ENCODE measurements around the gene LPAR3.
"Not testable (repeated sequence)": the region's sequence is repeated elsewhere in the genome, so short reads cannot be mapped to it uniquely, and the experiment has no call there.

LPAR3 gene

GRCh38 chr1:84892705-84893618 lies at the start of gene LPAR3:
Gene LPAR3, minus strand, starts transcription at chr1:84893206. Its CDS starts 27,086 bp downstream, at chr1:84866120.
- no peak for DNase-seq (ENCODE audit: low spot score)

DNA sequence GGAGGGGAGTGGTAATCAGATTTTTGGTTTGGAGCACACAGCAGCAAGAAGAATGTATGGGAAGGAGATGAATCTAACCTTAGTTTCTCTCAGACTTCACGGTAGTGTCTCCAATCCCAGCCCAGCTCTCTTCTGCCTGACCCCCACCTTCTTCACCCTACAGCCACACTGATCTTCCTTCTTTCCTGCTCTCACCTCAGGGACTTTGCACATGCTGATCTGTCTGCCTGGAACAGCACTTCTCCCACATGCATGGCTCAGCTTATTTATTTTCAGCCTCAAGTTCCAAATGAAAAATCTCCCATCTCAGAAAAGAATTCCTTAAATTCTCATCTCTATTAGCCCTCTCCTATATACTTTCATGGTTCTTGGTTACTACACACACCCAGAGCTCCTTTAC lies 48.8 kb upstream of the LPAR3 start:
- no peak for DNase-seq (ENCODE audit: low spot score)

DNA sequence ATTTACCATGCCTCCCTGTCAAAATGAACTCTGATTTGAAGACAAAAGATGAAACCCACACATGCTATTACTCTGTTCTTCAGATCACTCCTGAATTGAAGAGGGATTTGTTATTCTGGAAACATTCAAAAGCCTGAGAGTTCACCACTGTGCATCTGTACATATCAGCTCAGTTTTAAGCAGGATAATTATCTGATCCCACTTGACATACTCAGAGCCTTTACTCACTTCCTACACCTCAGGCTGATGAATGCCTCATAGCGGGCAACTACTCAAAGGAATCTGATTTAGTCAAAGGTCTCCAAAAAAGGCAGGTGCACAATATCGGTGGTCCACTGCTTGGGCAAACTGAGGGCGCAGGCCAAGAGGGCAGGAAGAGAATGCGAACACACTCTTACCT lies 47.5 kb upstream of the LPAR3 start:
- DNase-seq (ENCODE audit: low spot score), result no peak

DNA sequence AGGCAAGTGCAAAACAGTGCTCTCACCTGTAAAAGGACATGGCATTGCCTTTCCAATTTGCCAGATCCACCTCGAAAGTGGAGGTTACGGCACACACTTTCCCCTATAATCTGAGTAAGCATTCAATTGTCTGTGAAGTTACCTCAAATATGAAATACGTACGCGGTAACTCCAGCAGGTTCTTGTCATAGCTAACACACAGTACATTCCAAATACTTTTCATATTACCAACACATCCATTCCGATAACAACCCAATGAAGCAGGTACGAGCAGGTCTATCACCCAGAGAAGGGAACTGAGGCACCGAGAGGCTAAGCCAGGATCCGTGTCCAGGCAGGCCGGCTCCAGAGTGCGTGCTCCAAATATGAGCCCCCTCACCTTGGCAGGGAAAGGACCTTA lies 46.8 kb upstream of the LPAR3 start:
- DNase-seq (ENCODE audit: low spot score), result no peak

GRCh38 chr1:84939151-84939550 lies 46.1 kb upstream of the LPAR3 start:
- no peak for DNase-seq (ENCODE audit: low spot score)

DNA sequence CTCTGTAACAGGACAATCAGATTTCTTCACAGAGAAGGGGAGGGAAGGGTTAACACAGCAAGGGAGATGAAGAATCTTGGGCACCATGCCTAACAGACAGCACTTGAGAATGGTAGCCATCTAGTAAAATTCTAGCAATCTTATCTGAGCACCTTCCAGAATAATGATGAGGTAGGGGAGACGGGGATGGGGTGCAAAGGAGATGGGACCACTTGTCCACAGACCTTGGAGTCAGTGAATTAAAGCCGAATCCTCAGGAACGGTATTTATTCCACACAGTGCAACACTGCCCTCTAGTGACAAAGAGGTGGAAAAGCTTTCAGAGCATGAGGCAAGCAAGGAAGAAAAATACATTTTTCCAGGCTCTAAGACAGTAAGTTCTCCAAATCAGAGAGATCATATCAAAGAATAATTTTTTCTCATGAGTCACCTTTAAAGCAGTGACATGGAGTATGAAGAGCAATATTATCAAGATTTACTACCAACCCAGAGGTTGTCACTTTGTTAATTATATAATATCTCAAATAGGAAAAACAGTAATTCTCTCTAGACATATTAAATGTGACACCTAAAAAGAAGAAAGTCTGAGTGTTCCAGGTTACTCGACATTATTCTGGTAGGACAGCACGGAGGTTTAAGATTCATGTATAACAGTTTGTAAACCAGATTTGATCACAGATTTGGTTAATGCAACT lies 43.3 kb upstream of the LPAR3 start:
- DNase-seq (ENCODE audit: low spot score), result peak; percentile 69

DNA sequence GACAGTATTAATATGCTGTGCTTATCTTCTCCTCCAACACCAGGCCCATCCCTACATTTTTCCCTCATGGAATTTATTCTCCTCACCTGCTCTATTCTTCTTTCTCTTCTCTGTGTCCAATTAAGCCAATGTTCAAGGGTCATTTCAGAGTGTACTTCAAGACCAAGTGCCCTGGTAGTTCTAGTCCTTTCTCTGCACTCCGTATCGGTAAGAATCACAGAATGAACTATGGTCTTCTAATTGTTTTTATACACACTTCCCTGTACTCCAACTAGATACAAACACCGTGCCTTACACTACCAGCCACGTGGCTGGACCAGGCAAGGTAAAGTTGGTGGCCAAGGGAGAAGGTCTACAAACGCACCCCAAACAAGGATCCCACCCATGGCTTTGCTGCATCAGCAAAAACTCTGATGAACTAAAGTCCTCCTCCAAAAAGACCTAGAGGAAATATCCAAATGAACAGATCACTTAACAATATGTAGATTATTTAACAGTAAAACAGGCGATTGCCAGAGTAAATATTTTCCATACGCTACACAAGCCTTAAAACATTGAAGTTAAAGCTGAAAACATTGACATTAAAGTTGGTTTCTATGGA lies 40.1 kb upstream of the LPAR3 start:
- DNase-seq (ENCODE audit: low spot score), result no peak

- DNase-seq (ENCODE audit: low spot score), result no peak
These were observed 37.8 kb upstream of the LPAR3 start for GRCh38 chr1:84930831-84931230.

DNA sequence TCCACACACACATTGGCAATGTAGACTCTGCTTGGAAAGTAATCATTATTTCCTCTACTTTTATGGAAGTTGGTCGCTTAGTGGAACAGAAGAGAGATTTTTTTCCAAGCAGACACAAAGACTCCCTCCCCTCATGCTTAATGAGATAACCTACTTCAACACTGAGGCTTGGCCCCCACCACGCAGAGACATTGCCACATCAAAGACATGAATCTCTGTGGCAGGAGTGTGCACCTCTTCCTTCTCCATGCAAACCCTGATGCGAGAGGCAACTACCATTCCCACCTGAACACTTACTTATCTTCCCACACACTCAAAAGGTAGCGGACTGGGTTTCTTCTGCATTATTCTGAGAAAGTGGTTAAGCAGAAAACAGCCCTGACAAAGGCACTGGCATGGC lies 37.3 kb upstream of the LPAR3 start:
- no peak for DNase-seq (ENCODE audit: low spot score)

DNA sequence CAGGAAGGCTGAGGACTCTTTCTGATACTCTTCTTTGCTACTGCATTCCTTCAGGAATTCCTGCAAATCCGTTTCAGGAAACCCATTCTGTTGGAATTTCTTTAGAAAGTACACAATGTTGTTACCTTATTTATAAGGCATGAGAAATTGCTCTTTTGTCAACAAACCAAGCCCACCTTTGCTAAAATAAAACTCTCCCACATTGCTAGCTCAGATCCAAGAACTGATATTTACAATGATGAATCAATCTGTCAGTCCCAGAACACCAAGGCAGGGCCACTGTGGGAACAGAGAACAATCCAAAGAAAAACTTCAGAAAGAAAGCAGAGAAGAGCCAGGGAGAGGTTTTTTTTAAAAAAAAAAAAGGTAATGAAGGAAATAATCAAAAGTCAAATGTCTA lies 36.6 kb upstream of the LPAR3 start:
- no peak for DNase-seq (ENCODE audit: low spot score)

GRCh38 chr1:84928979-84929378 lies 36.0 kb upstream of the LPAR3 start:
- no peak for DNase-seq (ENCODE audit: low spot score)

DNA sequence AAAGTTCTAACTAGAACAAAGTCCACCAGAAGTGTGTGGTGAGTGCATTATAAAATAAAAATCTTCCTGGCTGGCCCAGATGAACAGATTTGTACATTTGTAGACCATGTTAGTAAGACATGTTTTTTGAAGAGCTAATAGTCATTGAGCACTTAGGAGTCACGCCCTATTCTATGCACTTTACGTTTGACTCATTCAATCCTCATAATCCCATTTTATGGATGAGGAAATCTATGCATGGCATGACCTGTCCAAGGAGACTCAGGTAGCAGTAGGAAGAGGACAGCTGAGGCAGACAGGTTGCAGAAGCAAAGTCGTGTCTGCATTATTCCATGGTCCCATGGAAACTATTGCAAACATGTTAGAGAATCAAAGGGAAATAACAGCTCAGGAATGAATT lies 30.3 kb upstream of the LPAR3 start:
- no peak for DNase-seq (ENCODE audit: low spot score)

GRCh38 chr1:84920159-84920558 lies 27.2 kb upstream of the LPAR3 start:
- no peak for DNase-seq (ENCODE audit: low spot score)

DNA sequence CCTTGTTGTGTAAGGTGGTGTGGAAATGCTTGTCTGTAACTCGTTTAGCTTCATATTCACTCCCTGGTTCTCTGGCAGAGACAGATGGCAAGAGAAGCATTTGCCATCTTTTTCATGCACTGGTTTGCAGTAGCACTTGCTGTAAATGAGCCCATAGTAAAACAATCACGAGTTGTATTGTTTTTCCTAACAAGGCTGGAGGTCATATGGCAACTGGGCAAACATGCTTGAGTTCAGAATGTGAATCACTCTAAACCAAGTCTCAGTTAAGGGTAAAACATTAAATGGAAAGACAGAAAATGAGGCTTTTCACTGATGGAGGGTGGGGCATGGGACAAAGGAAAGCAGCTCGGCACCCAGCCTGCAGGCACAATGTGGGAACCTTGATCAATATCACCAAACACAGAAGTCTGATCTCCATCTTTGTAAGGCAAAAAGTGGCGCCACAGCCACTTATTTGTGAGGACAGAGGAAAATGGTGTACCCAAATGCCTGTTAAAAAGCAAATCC lies 26.5 kb upstream of the LPAR3 start:
- DNase-seq (ENCODE audit: low spot score), result no peak

DNA sequence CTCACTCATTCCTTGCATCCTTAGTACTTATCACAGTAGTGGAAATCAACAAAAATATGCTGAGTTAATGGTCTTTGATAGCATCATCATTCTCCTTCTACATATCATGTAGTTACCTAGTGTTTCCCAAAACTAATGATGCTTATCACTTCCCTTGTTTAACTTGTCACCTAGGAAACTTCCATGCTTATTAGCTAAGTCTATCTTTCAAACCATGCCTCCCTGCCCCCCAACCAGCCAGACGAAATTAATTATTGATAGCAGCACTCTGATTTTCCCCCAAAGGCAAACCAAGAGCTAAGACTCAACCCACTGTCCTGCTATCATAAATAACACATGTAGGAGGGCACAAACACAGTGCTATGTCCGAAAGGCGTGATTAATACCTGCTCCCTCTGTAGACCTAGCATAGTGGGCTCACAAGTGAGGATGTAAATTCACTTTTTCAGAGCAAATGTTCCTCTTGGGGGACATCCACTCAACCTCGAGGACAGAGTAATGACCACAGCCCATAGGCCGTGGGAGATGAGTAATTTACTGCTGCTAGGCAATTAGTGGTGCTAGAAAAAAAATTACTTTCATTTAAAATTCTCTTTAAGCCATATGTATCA lies 25.8 kb upstream of the LPAR3 start:
- DNase-seq (ENCODE audit: low spot score), result no peak

DNA sequence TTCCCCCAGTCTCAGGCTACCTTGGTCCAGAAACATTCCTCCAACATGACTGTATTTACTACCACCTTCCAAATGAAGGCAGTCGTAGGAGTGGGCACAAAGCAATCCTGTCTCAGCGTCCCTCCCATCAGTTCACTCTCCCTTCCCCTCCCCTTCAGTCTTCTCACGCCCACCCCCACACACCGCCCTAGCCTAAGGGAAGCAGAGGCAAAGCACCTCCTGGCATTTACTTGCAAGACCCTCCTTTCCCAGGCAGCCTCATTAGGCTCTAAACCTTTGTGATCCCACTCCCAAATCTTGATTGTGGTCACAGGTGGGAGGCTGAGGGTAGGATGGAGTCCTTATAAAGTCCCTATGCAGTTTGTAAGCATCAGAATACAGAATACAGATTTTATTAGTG lies 23.9 kb upstream of the LPAR3 start:
- no peak for DNase-seq (ENCODE audit: low spot score)

DNA sequence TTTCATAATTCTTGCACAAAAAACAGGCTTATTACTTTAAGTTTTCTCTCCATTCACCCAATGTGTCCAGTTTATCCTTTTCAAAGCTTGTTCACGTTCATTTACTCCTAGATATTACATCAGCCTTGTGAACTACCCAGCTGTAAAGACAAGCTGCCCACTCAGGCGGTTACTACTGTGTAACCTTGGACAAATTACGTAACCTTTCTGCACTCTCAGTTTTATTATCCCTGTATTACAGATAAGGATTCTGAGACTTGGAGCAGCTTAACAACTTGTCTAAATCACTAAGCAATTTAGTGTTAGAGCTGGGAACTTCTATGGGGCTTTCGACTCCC lies 20.5 kb upstream of the LPAR3 start:
- peak; percentile 36 for DNase-seq (ENCODE audit: low spot score)

GRCh38 chr1:84912726-84913554 lies 19.9 kb upstream of the LPAR3 start:
- DNase-seq (ENCODE audit: low spot score), result peak; percentile 12

GRCh38 chr1:84908746-84909464 lies 15.9 kb upstream of the LPAR3 start:
- DNase-seq (ENCODE audit: low spot score), result not testable (repeated sequence)

DNA sequence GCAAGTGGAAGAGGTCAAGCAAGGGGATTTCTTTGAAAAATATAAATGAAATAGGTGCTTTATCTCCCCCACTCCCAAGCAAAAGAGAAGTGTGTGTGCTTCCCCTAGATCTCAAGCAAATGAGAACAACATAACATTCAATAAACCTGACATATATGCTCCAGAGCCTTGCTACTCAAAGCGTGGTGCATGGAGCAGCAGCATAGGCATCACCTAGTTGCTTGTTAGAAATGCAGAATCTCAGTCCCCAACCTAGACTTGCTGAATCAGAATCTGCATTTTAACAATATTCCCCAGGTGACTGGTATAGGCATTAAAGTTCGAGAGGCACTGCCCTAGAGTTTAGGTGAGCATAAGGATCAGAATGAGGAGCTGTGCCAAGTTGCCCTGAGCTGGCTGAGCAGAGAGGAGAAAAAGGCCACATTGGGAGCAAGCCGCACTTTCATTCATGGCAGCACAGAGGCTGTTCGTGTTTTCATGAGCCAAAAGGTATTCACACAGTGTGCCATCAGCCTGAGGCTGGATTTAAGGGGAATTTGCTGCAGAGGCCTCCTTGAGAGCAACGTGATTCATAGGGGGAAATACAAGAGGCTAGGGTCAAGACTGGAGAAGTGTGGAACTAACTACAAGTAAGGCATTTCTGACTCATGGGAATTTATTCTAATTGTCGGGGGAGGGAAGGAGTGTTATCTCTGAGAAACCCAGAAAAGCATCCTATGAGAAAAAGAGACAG lies 14.3 kb upstream of the LPAR3 start:
- DNase-seq (ENCODE audit: low spot score), result no peak

Measured in LoVo (cell line).